HuH-7.5 (cell line): ENCODE measurements around the gene ESPL1.

Experiments used
- DNase-seq: peaks from one replicate; pipeline ENCODE4 v3.0.0; 2011; ENCODE audit warnings: low spot score

The ESPL1 gene

DNA sequence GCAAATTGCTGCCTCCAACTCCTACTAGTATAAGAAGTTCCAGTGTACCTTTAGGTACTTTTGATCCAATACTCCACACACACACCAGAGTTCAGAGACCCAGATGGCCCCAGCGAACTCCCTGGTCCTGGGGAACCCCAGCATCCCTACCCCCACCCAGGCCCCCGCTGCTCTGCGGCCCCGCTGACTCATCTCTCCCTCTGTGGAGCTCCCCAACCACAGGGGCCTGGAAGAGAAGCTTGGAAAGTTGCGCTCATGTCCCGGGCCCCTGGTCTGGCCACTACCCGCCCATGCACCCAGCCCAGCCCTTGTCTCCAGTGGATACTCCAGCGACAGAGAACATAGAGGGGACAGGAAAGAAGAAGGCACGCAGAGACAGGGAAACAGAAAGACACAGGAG, 72.3 kb downstream of the ESPL1 start:
- no peak for DNase-seq
